Ectodermal cell (in vitro differentiated cells): Measurements from ENCODE around the gene MAP3K4.
A peak's percentile ranks its signal among the peaks of the same experiment; 100 is the strongest.

ENCODE experiments used
- H3K27ac ChIP-seq: 2 replicates; pipeline ENCODE4 v1.7.0; 2013; ENCODE audit warnings: mild to moderate bottlenecking, low read depth, low read length; ENCODE audit not compliant: insufficient read depth, poor library complexity, severe bottlenecking
- H3K27me3 ChIP-seq: 2 replicates; pipeline ENCODE4 v1.7.0; 2013; ENCODE audit warnings: mild to moderate bottlenecking, low read length; ENCODE audit not compliant: insufficient read depth, control insufficient read depth, poor library complexity, severe bottlenecking
- H3K36me3 ChIP-seq: one replicate; pipeline ENCODE4 v1.7.0; 2013; ENCODE audit warnings: low read length; ENCODE audit not compliant: control insufficient read depth, insufficient read depth
- H3K4me1 ChIP-seq: one replicate; pipeline ENCODE4 v1.7.0; 2013; ENCODE audit warnings: low read length; ENCODE audit not compliant: control insufficient read depth, insufficient read depth
- H3K4me3 ChIP-seq: 2 replicates; pipeline ENCODE4 v1.7.0; 2013; ENCODE audit warnings: low read depth, low read length, control low read depth; ENCODE audit not compliant: insufficient read depth
- H3K9me3 ChIP-seq: 2 replicates; pipeline ENCODE4 v1.7.0; 2013; ENCODE audit warnings: mild to moderate bottlenecking, low read length, moderate library complexity; ENCODE audit not compliant: control insufficient read depth
- WGBS, 2 experiments: methylation state at CpG; one replicate each; pipeline ENCODE4 v1.1.7; 2013; ENCODE audit warnings: missing lambda C conversion rate in 2 of 2; 5-methylcytosine and 5-hydroxymethylcytosine counted together

MAP3K4 gene

DNA sequence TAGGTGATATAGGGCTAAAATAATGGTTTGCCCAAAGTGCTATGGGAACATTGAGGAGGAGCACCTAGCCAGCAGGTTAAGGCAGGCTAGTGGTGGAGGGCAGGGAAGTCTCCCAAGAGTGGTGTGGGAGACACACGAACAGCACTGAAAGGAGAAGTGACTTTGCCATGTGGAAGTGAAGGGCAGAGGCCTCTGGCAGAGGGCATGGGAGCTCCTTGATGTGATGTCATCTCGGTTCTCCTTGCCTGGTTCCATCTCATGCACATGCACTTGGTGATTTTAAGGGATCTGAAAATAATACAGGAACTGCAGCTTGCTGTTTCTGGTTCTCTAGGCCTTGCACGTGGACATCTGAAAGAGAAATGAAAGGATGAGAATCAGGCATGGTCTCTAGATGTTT, 4.7 kb upstream of the MAP3K4 start:
- Histone ChIP-seq H3K4me3 (no peak overlapping the region), H3K27me3 (no peaks in the 10 kb centered on the region), H3K4me1 (no peaks in the 10 kb centered on the region), H3K27ac (no peak overlapping the region), H3K9me3 (no peaks in the 10 kb centered on the region), H3K36me3 (no peaks in the 10 kb centered on the region)
- 87 to 89% methylated on average over 3 of the region's 3 CpGs for WGBS, 2 experiments

DNA sequence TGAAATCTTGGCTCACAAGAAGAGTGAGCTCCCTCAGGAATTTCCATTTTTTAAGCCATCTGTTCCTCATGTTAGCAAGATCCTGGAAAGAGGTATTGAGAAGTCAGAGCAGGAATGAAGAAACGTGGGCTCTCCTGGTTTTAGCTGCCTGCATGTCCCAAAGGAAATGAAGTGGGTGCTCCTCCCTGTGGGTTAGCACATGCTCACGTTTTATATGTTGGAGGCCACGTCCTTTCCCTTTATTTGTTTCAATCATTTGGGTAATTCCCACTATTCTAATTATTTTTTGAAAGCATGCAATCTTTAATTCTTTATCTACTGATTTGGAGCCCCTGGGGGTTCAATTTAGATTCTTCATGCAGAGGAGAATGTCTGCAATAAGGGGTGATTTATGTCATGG, 4.3 kb upstream of the MAP3K4 start:
- Histone ChIP-seq H3K27ac (no peak overlapping the region), H3K4me1 (no peaks in the 10 kb centered on the region), H3K27me3 (no peaks in the 10 kb centered on the region), H3K36me3 (no peaks in the 10 kb centered on the region), H3K9me3 (no peaks in the 10 kb centered on the region), H3K4me3 (no peak overlapping the region)
- WGBS, 2 experiments: 84 to 94% methylated on average over 3 of the region's 3 CpGs

DNA sequence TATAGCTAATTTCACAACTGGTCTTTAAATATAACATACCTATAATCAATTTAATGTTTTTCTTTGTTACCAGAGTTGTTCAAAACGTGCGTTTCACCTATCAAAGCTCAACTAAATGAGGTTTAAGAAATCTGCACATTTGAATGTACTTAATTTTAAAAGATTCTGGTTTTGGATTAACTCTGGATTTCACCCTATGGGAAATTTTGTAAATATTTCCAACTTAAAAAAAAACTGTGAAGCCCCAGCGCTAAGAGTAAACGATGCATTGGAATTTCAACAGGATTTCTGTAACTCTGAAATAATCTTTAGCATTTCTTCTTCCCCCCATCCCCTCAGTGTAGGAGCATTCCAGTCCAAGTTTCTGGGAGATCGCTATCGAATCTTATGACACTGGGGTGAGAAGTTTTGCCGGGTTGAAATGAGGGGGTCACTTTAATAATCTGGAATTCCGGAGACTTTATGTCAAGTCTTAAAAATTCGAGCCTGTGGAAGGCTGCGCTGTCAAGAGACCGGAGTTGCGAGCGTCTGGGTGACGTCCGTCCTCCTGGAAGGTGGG, 643 bp upstream of the MAP3K4 start:
- Histone ChIP-seq H3K36me3 (no peaks in the 10 kb centered on the region), H3K27ac (peak overlapping the region; percentile 33), H3K4me3 (peak overlapping the region; percentile 86), H3K4me1 (no peaks in the 10 kb centered on the region), H3K27me3 (no peaks in the 10 kb centered on the region), H3K9me3 (no peaks in the 10 kb centered on the region)
- 1 to 7% methylated on average over 11 to 15 of the region's 15 CpGs for WGBS, 2 experiments

DNA sequence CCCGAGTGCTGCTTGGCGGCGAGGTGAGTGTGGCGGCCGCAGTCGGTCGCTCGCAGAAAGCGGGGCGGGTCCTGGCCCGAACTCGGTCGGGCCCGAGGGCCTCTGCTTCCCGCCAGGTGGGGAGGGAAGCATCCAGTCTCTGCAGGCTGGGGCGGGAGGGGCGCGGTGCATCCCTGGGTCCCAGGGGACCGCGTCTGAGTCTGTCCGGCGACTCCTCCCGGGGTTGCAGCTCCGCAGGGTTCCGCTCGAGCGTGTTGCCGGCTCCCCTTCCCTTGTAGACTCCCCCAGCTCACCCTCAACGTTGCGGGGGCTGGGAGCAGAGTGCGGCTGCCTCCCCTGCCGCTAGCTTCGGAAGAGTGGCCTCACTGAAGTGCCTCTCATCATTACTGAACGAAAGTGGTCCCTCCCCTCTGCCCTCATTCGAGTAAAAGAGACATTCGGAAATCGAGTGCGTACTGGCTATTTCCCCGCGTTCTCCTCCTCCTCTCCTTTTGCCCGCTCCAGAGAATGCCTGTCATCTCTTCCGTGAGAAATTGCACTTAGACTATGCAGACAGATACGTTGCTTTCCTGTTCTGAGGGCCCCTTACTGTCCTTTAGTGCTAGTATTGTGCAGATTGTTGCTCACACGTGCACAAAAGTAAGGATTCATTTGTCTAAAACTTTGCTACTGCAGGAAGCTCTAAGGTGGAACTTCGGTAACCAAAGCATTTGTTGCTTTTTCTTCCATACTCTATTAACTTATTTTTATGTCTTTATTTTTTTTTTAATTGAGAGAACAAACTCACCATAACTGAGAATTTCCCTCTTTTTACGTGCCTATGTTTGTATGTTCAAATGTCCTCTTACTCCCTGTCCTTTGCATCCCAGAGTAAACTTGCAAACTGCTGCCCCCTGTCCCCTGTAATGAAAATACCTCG, 751 bp downstream of the MAP3K4 start:
- Histone ChIP-seq H3K27ac (peak overlapping the region; percentile 90), H3K36me3 (no peaks in the 10 kb centered on the region), H3K4me3 (peak overlapping the region; percentile 86), H3K9me3 (no peaks in the 10 kb centered on the region), H3K4me1 (no peaks in the 10 kb centered on the region), H3K27me3 (no peaks in the 10 kb centered on the region)
- 0% methylated on average over 46 to 47 of the region's 47 CpGs for WGBS, 2 experiments

DNA sequence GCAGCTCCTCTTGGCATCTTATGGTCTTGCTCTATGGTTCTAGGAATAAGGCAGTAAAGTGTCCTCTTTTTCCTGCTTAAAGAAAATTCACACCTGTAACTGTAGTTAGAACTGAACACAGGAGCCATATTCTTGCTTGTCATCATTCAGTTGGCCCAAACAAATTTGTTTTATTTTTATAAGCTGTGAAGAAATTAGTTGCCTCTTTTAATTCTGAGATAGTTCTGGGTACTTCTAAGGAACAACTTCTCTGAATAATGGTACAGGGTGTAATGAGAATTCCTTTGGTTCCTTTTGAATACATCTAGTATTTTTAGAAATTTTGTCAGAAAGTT, 1.4 kb downstream of the MAP3K4 start:
- Histone ChIP-seq H3K36me3 (no peaks in the 10 kb centered on the region), H3K4me1 (no peaks in the 10 kb centered on the region), H3K27me3 (no peaks in the 10 kb centered on the region), H3K9me3 (no peaks in the 10 kb centered on the region), H3K27ac (no peak overlapping the region), H3K4me3 (peak overlapping the region; percentile 86)

DNA sequence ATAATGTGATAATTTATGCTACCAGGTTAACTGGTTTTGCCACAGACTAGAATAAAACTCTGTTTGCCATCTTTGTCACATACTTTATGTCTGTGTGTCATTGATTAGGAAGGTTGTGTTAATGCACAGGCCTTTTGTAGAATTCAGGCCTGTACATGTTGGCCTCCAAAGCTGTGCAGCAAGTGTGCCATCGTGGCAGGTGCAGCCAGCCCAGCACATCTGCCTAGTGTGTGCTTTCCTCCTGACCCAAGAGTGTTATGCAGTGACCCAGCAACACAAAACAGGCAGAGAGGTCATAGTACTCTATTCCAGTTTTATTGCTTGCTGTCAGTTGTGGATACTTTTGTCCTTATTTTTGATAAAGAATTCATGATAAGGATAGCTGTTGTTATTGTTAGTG, 3.7 kb downstream of the MAP3K4 start:
- no peak overlapping the region for H3K4me3 ChIP-seq
- no peaks in the 10 kb centered on the region for H3K27me3 ChIP-seq
- H3K4me1 ChIP-seq: no peaks in the 10 kb centered on the region
- H3K36me3 ChIP-seq: no peaks in the 10 kb centered on the region
- H3K9me3 ChIP-seq: no peaks in the 10 kb centered on the region
- 91 to 100% methylated on average over 1 of the region's 1 CpG for WGBS, 2 experiments
- H3K27ac ChIP-seq: no peak overlapping the region

DNA sequence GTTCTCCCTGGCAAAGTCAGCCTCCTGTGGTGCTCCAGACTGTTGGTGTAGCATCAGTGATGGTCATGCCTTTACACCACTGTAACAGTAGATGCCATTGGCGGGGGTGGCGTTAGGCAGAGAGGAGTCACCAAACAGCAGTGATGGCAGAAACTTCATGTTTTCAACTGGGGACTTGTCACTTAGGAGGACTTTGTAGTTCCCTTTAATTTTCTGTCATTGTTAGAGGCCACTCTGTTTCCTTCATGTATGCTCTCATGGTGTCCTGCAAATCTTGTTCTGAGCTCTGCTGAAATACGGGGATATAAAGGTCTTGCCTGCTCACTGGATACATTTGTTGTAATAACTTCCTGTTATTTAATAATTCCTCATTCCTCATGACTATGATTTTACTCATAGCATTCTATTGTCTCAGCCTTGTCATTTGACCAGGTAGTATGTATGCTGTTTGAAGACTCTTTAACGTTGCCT, 4.6 kb downstream of the MAP3K4 start:
- 90 to 91% methylated on average over 3 to 4 of the region's 4 CpGs for WGBS, 2 experiments
- Histone ChIP-seq H3K4me3 (no peak overlapping the region), H3K27ac (no peak overlapping the region), H3K9me3 (no peaks in the 10 kb centered on the region), H3K4me1 (no peaks in the 10 kb centered on the region), H3K36me3 (no peaks in the 10 kb centered on the region), H3K27me3 (no peaks in the 10 kb centered on the region)

DNA sequence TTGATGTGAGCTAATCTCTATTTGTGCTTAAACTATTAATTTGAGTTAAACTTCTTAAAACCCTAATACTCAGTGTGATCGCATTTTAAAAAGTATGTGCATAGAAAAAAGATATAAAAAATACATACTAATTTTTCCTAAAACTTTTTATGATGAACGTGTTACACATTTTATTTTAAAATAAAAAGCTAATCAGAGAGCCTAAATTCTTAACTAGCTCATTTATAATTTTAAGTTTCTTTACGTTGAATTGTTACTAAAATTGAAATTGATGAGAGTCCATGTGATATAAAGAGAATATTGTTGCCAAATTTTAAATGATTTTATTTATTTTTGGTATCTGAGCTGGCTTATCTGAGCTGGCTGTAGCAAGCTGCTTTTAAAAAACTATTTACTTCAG, 6.6 kb downstream of the MAP3K4 start:
- no peak overlapping the region for H3K27ac ChIP-seq
- H3K9me3 ChIP-seq: no peaks in the 10 kb centered on the region
- WGBS, 2 experiments: 88 to 94% methylated on average over 1 of the region's 3 CpGs
- H3K27me3 ChIP-seq: no peaks in the 10 kb centered on the region
- H3K4me1 ChIP-seq: no peaks in the 10 kb centered on the region
- no peak overlapping the region for H3K4me3 ChIP-seq
- H3K36me3 ChIP-seq: no peaks in the 10 kb centered on the region

DNA sequence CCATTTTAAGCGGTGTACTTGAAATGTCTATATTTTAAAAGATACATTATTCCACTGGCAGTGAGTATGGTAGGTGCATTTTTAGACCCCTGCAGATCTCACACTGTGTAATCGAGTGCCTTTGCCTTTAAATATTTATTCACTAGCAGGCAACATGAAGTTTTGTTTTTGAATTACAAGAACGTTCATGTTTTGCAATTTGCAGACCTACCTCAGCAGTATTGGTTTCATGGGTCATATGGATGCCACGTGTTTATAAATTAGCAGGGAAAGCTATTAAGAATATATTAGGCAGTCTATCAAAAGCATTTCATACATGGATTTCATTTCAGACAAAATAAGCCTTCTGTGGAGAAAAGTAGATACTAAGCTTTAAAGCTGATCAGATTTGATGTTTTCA, 7.2 kb downstream of the MAP3K4 start:
- 95% methylated on average over 3 of the region's 4 CpGs for WGBS, 2 experiments
- H3K9me3 ChIP-seq: no peaks in the 10 kb centered on the region
- no peaks in the 10 kb centered on the region for H3K27me3 ChIP-seq
- no peaks in the 10 kb centered on the region for H3K36me3 ChIP-seq
- no peak overlapping the region for H3K27ac ChIP-seq
- H3K4me1 ChIP-seq: no peaks in the 10 kb centered on the region
- H3K4me3 ChIP-seq: no peak overlapping the region

DNA sequence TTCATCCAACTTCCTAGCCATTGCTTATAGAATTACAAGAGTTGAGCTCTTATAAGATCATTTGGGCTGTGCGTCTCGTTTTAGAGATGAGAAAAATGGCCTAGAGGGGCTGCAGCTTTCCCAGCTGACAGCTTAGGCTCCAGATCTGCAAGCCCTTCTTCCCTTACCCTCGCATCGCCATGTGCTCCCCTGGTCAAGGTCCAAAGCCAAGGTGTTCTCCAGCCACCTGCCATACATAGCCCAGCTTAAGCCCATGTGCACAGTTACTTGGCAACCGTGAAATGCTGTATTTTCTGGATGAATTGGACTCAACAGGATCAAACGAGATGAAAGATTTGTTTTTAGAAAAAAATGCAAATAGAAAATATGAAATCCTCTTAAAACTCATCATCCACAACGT, 7.9 kb downstream of the MAP3K4 start:
- WGBS, 2 experiments: 92 to 93% methylated on average over 7 of the region's 7 CpGs
- H3K9me3 ChIP-seq: no peaks in the 10 kb centered on the region

More for the DNA sequence above, 7.9 kb downstream of the MAP3K4 start:
- no peaks in the 10 kb centered on the region for H3K27me3 ChIP-seq
- H3K4me1 ChIP-seq: no peaks in the 10 kb centered on the region
- no peaks in the 10 kb centered on the region for H3K36me3 ChIP-seq
- no peak overlapping the region for H3K27ac ChIP-seq
- H3K4me3 ChIP-seq: no peak overlapping the region
